ENCODE data around the gene BPNT1. TPM values are rescaled to one million over a fixed set of nuclear protein-coding genes. Genes with fewer than 3 reads are reported as not detected.

The BPNT1 gene
- total and polyA plus RNA-seq, 2 of the 13 experiments (the other 11 are each of a cell fraction or from before 2014, with no cell fraction given), result 35.2 to 43.9 TPM

DNA sequence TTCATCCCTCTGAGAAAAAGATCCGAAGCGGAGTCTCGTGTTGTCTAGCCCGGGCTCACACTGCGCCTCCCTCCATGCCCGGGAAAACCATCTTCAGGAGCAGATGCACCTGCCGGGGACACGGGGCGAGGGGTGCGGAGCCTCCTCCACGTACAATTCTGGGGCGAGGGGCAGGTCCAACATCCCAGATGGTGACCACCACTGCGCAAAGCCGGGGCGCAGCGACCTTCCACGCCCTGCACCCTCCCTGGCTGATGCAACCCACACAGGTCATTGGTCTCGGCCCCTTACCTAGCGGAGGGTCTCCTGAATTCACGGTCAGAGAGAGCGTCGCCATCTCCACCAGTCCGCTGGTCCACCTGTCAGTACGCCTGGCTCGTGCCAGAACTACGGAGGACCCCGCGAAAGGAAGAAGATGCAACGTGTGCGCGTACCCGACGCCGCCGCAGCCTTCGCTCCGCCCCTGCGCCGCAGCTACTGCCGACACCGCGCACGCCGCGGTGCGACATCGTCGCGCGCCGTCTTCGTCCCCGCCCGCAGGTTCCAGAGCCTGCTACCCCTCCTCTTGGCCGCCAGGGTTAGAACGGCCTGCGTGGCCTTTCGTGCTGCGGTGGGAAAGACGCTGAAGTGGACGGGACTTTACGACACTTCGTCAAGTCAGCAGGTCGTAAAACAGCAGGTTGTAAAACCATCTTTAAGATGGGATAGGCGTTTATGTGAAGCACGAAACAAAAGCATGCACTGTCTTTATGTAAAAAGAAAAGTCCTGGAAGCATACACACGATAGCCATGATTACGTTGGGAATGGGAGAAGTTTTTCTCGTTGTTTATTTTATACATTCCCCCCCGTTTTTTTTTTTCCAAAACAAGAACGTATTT lies 43.3 kb downstream of the BPNT1 start, which contains the start of gene EPRS1 (continued):
- TF ChIP-seq SATB2 (CRISPR knock-in tag; IDR thresholded peaks at IDR 0.05) (0 out of 2 replicates have a peak, but pooled peaks have one; percentile 21), DPF2 (CRISPR knock-in tag; IDR thresholded peaks at IDR 0.05; ENCODE audit: borderline replicate concordance, low read depth) (no peak), CHD4 (IDR thresholded peaks at IDR 0.05; ENCODE audit: borderline replicate concordance, low read length) (no peak), ZNF670 (CRISPR knock-in tag; IDR thresholded peaks at IDR 0.05; ENCODE audit: borderline replicate concordance) (peak; percentile 89; the same call in 1 of the 2 replicates), HOXA5 (CRISPR knock-in tag; IDR thresholded peaks at IDR 0.05) (peak; percentile 34; the same call in 1 of the 2 replicates), RARG (CRISPR knock-in tag; IDR thresholded peaks at IDR 0.05; ENCODE audit: low read depth) (no peak), ZNF235 (CRISPR knock-in tag; IDR thresholded peaks at IDR 0.05; ENCODE audit: borderline replicate concordance) (no peak), HNRNPUL1 (IDR thresholded peaks at IDR 0.05; ENCODE audit: low read depth, low read length) (no peak), RFXAP (CRISPR knock-in tag; IDR thresholded peaks at IDR 0.05; ENCODE audit: borderline replicate concordance) (peak; percentile 52; the same call in 1 of the 2 replicates), PHF21A (CRISPR knock-in tag; IDR thresholded peaks at IDR 0.05) (peak; percentile 85; the same call in 1 of the 2 replicates)
- TF ChIP-seq, protein P1, sequence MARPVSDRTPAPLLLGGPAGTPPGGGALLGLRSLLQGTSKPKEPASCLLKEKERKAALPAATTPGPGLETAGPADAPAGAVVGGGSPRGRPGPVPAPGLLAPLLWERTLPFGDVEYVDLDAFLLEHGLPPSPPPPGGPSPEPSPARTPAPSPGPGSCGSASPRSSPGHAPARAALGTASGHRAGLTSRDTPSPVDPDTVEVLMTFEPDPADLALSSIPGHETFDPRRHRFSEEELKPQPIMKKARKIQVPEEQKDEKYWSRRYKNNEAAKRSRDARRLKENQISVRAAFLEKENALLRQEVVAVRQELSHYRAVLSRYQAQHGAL (CRISPR knock-in tag; IDR thresholded peaks at IDR 0.05; ENCODE audit: not compliant biosample characterization), result no peak
- TF ChIP-seq, protein P2, sequence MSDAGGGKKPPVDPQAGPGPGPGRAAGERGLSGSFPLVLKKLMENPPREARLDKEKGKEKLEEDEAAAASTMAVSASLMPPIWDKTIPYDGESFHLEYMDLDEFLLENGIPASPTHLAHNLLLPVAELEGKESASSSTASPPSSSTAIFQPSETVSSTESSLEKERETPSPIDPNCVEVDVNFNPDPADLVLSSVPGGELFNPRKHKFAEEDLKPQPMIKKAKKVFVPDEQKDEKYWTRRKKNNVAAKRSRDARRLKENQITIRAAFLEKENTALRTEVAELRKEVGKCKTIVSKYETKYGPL (CRISPR knock-in tag; IDR thresholded peaks at IDR 0.05), result 0 out of 2 replicates have a peak, but pooled peaks have one; percentile 32
- TF ChIP-seq, protein P3, sequence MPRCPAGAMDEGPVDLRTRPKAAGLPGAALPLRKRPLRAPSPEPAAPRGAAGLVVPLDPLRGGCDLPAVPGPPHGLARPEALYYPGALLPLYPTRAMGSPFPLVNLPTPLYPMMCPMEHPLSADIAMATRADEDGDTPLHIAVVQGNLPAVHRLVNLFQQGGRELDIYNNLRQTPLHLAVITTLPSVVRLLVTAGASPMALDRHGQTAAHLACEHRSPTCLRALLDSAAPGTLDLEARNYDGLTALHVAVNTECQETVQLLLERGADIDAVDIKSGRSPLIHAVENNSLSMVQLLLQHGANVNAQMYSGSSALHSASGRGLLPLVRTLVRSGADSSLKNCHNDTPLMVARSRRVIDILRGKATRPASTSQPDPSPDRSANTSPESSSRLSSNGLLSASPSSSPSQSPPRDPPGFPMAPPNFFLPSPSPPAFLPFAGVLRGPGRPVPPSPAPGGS (CRISPR knock-in tag; IDR thresholded peaks at IDR 0.05), result 0 out of 2 replicates have a peak, but pooled peaks have one; percentile 22
- TF ChIP-seq, protein P4, sequence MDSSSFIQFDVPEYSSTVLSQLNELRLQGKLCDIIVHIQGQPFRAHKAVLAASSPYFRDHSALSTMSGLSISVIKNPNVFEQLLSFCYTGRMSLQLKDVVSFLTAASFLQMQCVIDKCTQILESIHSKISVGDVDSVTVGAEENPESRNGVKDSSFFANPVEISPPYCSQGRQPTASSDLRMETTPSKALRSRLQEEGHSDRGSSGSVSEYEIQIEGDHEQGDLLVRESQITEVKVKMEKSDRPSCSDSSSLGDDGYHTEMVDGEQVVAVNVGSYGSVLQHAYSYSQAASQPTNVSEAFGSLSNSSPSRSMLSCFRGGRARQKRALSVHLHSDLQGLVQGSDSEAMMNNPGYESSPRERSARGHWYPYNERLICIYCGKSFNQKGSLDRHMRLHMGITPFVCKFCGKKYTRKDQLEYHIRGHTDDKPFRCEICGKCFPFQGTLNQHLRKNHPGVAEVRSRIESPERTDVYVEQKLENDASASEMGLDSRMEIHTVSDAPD (CRISPR knock-in tag; IDR thresholded peaks at IDR 0.05), result peak; percentile 68; the same call in 1 of the 2 replicates
- TF ChIP-seq, protein P5, sequence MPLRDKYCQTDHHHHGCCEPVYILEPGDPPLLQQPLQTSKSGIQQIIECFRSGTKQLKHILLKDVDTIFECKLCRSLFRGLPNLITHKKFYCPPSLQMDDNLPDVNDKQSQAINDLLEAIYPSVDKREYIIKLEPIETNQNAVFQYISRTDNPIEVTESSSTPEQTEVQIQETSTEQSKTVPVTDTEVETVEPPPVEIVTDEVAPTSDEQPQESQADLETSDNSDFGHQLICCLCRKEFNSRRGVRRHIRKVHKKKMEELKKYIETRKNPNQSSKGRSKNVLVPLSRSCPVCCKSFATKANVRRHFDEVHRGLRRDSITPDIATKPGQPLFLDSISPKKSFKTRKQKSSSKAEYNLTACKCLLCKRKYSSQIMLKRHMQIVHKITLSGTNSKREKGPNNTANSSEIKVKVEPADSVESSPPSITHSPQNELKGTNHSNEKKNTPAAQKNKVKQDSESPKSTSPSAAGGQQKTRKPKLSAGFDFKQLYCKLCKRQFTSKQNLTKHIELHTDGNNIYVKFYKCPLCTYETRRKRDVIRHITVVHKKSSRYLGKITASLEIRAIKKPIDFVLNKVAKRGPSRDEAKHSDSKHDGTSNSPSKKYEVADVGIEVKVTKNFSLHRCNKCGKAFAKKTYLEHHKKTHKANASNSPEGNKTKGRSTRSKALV (CRISPR knock-in tag; IDR thresholded peaks at IDR 0.05), result peak; percentile 94
- TF ChIP-seq, protein P6, sequence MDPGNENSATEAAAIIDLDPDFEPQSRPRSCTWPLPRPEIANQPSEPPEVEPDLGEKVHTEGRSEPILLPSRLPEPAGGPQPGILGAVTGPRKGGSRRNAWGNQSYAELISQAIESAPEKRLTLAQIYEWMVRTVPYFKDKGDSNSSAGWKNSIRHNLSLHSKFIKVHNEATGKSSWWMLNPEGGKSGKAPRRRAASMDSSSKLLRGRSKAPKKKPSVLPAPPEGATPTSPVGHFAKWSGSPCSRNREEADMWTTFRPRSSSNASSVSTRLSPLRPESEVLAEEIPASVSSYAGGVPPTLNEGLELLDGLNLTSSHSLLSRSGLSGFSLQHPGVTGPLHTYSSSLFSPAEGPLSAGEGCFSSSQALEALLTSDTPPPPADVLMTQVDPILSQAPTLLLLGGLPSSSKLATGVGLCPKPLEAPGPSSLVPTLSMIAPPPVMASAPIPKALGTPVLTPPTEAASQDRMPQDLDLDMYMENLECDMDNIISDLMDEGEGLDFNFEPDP (CRISPR knock-in tag; conservative IDR thresholded peaks at IDR 0.05), result no peak
- TF ChIP-seq, protein P7, sequence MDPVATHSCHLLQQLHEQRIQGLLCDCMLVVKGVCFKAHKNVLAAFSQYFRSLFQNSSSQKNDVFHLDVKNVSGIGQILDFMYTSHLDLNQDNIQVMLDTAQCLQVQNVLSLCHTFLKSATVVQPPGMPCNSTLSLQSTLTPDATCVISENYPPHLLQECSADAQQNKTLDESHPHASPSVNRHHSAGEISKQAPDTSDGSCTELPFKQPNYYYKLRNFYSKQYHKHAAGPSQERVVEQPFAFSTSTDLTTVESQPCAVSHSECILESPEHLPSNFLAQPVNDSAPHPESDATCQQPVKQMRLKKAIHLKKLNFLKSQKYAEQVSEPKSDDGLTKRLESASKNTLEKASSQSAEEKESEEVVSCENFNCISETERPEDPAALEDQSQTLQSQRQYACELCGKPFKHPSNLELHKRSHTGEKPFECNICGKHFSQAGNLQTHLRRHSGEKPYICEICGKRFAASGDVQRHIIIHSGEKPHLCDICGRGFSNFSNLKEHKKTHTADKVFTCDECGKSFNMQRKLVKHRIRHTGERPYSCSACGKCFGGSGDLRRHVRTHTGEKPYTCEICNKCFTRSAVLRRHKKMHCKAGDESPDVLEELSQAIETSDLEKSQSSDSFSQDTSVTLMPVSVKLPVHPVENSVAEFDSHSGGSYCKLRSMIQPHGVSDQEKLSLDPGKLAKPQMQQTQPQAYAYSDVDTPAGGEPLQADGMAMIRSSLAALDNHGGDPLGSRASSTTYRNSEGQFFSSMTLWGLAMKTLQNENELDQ (CRISPR knock-in tag; IDR thresholded peaks at IDR 0.05; ENCODE audit: borderline replicate concordance), result no peak

Data from HepG2 (cell line).